ENCODE measurements around the gene PTPRN2. TPM values are rescaled to one million over a fixed set of nuclear protein-coding genes. Genes with fewer than 3 reads are reported as not detected.

PTPRN2 gene
- total RNA-seq, 1 experiment from 2014 or later: 0.11 TPM

DNA sequence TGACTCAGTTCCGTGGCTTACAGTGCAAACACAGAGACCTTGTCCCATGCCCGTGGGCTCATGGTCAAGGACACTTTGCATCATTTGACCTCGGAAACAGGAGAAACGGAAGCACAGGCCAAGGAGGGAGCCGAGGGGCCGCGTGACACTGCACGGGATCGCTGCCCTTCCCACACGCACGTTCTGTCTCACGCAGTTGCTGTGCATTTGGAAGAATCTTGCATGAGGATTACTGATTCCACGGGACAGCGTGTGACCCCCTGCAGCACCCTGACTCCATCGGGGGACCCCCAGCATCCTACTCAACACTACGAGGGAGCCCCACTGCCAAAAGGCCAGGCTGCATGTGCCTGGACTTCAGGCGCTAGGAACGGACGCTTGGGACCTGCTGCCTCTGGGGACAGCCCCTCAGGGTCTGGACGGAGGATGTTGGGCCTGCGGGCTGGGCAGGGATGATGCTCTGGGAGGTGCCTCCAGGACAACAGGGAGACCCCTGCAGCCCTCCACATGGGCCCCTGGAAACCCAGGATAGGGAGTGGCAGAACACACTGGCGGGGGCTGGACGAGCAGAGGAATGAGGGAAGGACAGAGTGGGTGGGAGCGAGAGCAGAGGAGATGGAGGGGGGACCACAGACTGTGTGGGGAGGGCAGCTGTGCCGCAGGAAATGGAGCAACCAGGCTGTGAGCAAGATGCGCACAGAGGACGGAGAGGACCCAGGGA lies 1028.6 kb downstream of the PTPRN2 start:
- intact Hi-C loops (cut with micrococcal nuclease; ENCODE audit: unreplicated experiment): no loop called here
- H3K9me3 ChIP-seq (ENCODE audit: low read depth, low read length, poor library complexity, severe bottlenecking): no peaks in the 10 kb centered on the region
- H3K36me3 ChIP-seq (ENCODE audit: insufficient read depth, low read length, poor library complexity, severe bottlenecking): no peaks in the 10 kb centered on the region
- TF ChIP-seq CTCF (conservative IDR thresholded peaks at IDR 0.05; ENCODE audit: low read depth, low read length): no peak
- no peak for TF ChIP-seq EZH2 (IDR thresholded peaks at IDR 0.05; ENCODE audit: borderline replicate concordance, low read depth, low read length, poor library complexity, severe bottlenecking)
- no TSS peak for BruUV-seq (replicated peaks)
- CTCF ChIA-PET: no interaction called here
- H3K4me1 ChIP-seq (ENCODE audit: insufficient read depth, low read length, poor library complexity, severe bottlenecking): no peaks in the 10 kb centered on the region
- no peak for DNase-seq (ENCODE audit: low spot score)
- no peak overlapping the region for H3K4me3 ChIP-seq (ENCODE audit: low read depth, low read length, poor library complexity, severe bottlenecking)
- no peaks in the 10 kb centered on the region for H3K27me3 ChIP-seq (replicated peaks; ENCODE audit: insufficient read depth, low read depth, low read length, poor library complexity)
- POLR2A ChIA-PET (ENCODE audit: low non-redundant PET): no interaction called here
- H3K27ac ChIP-seq (ENCODE audit: low read depth, low read length, poor library complexity, severe bottlenecking): no peak overlapping the region

DNA sequence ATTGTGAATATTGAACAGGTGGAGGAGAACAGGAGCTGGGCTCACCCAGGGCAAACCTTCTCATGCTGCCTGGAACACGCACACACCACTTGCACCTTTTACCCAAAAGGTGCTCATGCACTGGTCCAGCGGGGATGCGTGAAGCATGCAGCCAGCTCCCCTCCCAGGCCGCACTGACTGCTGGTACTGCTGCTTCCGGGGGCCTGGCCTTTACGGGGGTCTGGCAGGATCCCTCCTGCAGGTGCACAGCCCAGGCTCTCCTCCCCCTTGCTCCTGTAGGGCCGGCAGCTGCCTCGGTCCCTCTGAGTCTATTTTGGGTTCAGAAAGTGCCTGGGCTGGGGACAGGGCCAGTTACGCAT lies 1029.1 kb downstream of the PTPRN2 start:
- Histone ChIP-seq H3K4me1 (ENCODE audit: insufficient read depth, low read length, poor library complexity, severe bottlenecking) (no peaks in the 10 kb centered on the region), H3K27me3 (replicated peaks; ENCODE audit: insufficient read depth, low read depth, low read length, poor library complexity) (no peaks in the 10 kb centered on the region), H3K4me3 (ENCODE audit: low read depth, low read length, poor library complexity, severe bottlenecking) (no peak overlapping the region), H3K36me3 (ENCODE audit: insufficient read depth, low read length, poor library complexity, severe bottlenecking) (no peaks in the 10 kb centered on the region), H3K27ac (ENCODE audit: low read depth, low read length, poor library complexity, severe bottlenecking) (no peak overlapping the region), H3K9me3 (ENCODE audit: low read depth, low read length, poor library complexity, severe bottlenecking) (no peaks in the 10 kb centered on the region)
- ChIA-PET CTCF (no interaction called here), POLR2A (ENCODE audit: low non-redundant PET) (no interaction called here)
- BruUV-seq (replicated peaks): no TSS peak
- no peak for DNase-seq (ENCODE audit: low spot score)
- no peak for TF ChIP-seq CTCF (conservative IDR thresholded peaks at IDR 0.05; ENCODE audit: low read depth, low read length)
- no peak for TF ChIP-seq EZH2 (IDR thresholded peaks at IDR 0.05; ENCODE audit: borderline replicate concordance, low read depth, low read length, poor library complexity, severe bottlenecking)
- intact Hi-C loops (cut with micrococcal nuclease; ENCODE audit: unreplicated experiment): no loop called here

GRCh38 chr7:157558061-157558460 lies 1029.6 kb downstream of the PTPRN2 start:
- no TSS peak for BruUV-seq (replicated peaks)
- H3K9me3 ChIP-seq (ENCODE audit: low read depth, low read length, poor library complexity, severe bottlenecking): no peaks in the 10 kb centered on the region
- DNase-seq (ENCODE audit: low spot score): no peak
- CTCF ChIA-PET: no interaction called here
- TF ChIP-seq CTCF (conservative IDR thresholded peaks at IDR 0.05; ENCODE audit: low read depth, low read length): no peak
- no peak for TF ChIP-seq EZH2 (IDR thresholded peaks at IDR 0.05; ENCODE audit: borderline replicate concordance, low read depth, low read length, poor library complexity, severe bottlenecking)
- no peaks in the 10 kb centered on the region for H3K36me3 ChIP-seq (ENCODE audit: insufficient read depth, low read length, poor library complexity, severe bottlenecking)
- POLR2A ChIA-PET (ENCODE audit: low non-redundant PET): no interaction called here
- H3K4me3 ChIP-seq (ENCODE audit: low read depth, low read length, poor library complexity, severe bottlenecking): no peak overlapping the region
- no peaks in the 10 kb centered on the region for H3K4me1 ChIP-seq (ENCODE audit: insufficient read depth, low read length, poor library complexity, severe bottlenecking)
- H3K27me3 ChIP-seq (replicated peaks; ENCODE audit: insufficient read depth, low read depth, low read length, poor library complexity): no peaks in the 10 kb centered on the region
- intact Hi-C loops (cut with micrococcal nuclease; ENCODE audit: unreplicated experiment): no loop called here
- no peak overlapping the region for H3K27ac ChIP-seq (ENCODE audit: low read depth, low read length, poor library complexity, severe bottlenecking)

All from A673 (cell line).